ENCODE data around the gene POLE.

The POLE gene

DNA sequence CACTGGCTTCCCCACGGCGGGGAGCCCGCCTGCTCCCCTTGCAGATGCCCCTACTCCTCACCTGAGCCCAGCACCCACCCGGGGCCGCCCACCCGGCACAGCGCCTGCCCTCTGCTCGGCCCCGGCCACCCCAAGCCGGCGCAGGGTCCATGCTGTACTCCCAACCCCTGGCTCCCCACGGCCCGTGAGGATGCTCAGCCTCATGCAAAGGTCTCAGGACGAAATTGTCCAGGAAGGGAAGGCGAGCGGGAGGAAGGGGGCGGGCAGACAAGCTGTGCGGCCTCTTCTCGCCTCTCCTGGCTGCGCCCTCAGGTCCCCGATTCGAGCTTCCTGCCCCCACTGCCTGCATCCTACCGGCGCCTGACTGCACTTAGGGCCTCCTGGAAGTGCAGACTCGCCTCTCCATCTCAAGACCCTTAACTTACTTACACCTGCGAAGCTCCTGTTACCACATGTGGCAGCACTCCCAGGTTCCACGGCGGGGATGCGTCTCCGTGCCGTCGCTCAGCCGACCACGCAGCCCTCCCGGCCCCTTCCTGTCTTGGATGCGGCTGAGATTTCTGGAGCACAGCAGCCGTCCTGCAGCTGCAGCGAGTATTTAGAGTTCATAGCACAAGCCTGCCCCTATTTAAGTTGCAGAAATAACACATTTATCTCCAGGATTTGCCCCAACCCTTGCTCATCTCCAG is 94.7 kb downstream of the POLE start:
- DNase-seq = no peak

DNA sequence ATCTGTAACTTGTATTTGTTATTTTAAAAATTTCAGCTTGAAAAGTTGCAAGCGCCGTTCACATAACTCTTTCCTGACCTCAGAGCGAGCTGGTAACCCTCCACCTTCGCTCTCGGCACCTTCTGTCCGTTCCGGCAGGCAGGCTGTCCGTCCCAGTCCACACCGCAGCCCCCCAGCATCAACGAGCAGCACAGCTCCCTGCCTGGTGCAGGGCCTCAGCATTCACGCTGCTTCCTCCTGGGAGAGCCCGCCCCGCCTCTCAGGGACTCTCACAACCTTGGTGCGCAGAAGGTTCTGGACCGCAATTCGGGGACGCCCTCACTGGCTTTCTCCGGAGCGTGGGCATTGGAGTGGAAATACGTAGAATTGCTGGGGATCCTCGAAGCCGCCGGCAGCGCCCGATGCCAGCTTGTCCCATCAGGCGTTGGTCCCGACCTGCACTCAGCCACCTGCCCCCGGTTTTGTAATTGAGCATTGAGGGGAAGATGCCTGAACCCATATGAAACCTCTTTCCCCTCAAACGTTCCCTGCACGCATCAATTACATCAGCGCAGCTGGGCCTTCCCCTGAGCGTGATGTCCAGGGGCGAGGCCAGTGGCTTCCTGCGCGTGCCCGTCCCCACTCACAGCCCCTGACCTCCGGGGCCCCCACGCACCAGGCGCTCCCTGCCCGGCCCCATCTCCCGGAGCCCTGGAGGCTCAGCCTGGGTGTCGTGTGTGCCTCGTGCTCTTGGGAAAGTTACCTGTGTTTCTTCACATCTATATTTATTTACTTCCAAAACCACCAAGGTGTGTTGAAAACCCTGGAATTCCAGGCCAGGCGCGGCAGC is 95.8 kb downstream of the POLE start:
- DNase-seq = no peak

DNA sequence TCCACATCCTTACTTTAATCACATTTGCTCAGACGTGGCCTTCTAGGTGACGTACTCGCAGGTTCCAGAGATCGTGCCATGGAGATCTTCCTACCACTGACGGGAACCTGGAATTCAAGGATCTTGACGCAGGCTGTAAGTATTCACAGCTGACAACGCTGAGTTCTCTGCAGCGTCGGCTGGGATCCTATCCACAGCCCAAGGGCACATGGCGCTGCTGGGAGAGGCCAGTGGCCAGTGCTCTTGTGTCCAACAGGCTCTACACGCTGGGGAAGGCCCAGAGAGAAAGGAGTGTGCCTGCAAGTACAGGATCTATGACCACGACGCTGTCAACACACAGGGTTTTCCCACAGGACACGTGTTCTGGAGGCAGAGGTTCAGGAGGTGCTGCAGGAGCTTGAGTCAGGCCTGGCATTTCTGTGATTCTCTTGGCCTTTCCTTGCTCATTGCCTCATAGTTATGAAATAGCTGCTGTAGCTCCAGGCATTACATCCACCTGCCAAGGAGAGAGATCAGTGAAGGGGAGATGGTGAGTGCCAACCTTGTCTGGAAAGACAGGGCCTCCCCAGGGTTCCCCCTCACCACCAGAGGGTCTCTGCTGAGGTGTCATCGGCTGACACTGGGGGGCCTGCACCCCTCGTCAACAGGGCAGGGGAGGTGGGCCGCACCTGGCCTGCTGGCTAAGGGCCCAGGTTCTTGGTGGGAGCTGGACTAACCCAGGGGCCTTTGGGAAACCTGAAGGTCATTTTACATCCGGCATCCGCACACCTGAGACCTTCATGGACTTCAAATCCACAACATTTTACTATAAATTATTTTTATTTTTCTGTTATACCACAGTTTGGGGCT is 98.1 kb downstream of the POLE start:
- no peak for DNase-seq

DNA sequence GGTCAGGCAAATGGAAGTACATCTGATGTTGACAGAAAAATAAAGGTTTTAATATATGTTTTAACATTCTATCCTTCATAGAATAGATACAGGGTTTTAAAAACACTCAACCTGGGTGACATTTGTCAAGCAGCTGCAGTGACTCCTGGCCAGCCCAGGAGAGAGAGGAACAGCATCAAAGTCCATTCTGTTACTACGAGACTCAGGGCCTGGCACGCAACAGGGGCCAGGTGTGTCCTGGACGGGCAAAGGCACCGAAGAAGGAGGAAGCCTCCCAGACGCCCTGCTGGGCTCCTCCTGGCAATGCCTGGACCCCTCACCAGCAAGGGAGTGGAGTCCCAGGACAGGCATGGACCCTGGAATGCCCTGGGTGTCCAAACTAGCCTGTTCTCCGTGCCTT is 98.8 kb downstream of the POLE start:
- DNase-seq = no peak

DNA sequence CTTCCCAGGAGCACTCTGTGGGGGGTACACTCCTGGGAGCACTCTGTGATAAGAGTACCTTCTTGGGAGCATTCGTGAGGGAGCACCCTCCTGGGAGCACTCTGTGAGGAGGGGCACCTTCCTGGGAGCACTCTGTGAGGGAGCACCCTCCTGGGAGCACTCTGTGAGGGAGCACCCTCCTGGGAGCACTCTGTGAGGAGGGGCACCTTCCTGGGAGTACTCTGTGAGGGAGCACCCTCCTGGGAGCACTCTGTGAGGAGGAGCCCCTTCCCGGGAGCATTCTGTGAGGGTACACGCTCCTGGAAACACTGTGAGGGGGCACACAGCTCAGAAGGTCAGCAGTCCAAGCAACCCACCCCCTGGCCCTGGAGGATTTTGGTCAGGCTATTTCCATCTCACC is 99.4 kb downstream of the POLE start:
- no peak for DNase-seq

DNA sequence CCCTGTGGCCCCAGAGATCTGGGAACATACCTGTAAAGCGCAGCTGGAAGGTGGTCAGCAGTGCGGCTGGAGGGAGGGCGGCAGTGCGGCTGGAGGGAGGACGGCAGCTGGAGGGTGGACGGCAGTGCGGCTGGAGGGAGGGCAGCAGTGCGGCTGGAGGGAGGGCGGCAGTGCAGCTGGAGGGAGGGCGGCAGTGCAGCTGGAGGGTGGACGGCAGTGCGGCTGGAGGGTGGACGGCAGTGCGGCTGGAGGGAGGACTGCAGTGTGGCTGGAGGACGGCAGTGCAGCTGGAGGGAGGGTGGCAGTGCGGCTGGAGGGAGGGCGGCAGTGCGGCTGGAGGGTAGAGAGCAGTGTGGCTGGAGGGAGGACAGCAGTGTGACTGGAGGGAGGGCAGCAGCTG is 100.2 kb downstream of the POLE start:
- DNase-seq = no peak

DNA sequence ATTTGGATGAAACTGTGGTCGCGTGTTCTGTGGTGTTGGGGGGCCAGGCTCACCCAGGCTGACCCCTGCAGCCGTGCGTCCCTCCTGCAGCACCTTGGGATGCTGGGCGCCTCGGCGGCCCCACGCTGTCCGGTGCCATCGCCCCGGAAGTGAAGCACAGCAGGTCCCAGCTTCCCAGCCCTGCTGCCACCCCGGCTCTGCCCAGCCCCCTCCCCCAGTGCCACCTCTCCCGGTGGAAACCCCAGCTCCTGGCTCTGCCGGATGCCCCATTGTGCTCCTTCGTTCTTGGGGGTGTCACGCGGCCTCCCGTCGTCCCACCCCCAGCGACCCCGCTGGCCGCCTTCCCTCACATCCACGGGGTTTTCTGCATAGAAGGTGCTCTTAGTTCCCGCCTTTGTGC is 102.0 kb downstream of the POLE start:
- DNase-seq = no peak

DNA sequence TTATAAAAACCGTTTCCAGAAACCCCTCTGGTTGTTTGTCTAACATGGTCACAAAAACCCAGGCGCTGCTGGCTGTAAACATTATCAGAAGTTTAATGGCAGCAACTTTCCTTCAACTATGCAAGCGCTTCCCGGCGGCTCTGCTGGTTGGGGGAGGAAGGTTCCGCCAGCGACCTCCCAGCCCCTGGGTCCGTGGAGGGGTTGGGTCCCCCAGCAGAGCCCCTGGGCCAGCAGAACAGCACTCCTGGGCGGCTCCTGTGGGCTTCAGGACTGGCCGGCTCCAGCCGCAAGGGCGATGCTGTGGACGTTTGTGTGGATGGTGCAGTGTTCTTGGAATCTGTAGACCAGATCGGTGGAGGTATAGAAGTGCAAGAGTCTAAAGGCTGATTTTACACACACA is 102.7 kb downstream of the POLE start:
- DNase-seq = no peak

DNA sequence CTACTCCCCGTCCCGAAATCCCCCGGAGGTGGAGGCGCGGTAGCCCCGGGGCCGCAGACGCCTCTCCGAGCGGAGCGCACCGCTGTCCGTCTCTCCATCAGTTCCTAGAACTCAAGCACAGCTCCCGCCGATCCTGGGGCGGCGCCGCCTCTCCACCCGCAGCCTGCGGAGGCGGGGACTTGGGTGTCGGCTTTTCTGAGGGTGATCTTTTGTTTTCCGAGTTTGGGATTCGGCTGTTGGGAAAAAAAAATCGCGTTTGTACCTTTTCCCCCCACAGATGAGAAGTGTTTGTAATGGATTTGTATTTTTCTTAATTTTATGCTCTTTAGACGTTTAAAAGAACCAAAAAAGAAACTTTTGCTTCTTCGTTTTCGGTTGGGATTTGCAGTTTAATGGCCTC is 103.4 kb downstream of the POLE start:
- DNase-seq = no peak

DNA sequence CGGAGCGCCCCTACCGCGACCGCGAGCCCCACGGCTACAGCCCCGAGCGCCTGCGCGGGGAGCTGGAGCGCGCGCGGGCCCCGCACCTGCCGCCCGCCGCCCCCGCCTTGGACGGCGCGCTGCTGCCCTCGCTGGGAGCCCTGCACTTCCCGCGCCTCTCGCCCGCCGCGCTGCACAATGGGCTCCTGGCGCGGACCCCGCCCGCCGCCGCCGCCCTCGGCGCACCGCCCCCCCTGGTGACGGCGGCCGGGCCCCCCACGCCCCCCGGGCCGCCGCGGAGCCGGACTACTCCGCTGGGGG is 103.8 kb downstream of the POLE start:
- no peak for DNase-seq

DNA sequence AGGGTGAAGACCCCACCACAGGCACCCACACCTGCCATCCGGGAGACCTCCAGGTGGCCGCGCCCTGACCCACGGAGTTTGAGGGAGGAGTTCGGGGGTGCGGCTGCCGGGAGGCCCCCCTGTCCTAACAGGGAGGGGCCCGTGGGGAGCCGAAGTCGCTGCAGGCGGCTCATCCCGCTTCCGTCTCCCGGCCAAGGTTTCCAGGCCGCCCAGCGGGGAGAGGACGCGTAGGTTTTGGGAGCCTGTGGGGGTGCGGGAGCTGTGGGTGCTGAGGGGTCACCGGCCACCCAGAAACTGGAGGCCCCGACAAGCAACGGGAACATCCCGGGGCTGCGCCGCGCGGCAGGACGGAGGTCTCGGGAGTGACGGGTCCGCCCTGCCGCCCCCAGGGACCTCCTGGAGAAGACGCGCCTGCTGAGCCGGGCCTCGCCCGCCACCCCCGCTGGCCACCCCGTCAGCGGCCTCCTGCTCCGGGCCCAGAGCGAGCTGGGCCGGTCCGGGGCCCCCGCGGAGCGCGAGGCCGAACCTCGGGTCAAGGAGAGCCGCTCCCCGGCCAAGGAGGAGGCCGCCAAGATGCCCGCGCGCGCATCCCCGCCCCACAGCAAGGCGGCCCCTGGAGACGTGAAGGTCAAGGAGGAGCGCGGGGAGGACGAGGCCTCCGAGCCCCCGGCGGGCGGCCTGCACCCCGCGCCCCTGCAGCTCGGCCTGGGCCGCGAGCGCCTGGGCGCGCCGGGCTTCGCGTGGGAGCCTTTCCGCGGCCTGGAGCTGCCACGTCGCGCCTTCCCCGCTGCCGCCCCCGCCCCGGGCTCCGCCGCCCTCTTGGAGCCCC is 104.3 kb downstream of the POLE start:
- no peak for DNase-seq

DNA sequence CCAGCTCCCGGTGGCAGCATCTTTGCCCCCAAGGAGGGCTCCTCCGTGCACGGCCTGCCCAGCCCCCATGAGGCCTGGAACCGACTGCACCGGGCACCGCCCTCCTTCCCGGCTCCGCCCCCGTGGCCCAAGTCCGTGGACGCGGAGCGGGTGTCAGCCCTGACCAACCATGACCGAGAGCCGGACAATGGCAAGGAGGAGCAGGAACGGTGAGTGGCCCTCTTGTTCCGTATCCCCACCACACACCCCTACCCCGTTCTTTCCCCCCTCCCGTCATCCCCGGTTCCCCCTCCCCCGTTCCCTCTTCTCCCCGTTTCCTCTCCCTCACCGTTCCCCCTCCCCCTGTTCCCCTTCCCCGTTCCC is 105.1 kb downstream of the POLE start:
- DNase-seq = no peak

DNA sequence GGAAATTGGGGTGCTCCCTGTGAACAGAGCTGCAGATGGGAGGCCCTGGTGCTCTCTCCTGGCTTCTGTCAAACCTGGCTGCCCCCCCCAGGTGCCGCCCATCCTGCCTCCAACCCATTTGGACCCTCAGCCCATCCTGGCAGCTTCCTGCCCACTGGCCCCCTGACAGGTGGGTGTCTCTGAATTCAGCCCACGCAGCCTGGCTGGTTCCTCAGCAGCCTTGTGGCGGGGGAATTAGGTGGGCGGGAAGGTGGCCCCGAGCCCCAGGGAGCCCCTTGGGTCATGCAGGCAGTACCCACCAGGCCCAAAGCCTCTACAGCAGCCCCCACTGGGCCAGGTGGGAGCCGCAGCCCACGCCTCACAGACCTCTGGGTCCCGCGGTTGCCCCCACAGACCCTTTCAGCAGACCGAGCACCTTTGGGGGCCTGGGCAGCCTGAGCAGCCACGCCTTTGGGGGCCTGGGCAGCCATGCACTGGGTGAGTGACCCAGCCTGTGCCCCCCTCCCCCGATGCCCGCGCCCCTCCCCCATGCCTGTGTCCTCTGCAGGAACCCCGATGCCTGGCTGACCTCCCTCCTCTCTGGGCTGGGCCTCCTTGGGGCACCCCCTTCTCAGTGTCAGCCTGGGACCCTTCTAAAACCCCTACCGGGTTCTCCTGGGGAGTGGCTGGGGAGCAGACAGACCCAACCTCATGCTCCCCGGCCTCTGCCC is 105.6 kb downstream of the POLE start:
- DNase-seq = no peak

DNA sequence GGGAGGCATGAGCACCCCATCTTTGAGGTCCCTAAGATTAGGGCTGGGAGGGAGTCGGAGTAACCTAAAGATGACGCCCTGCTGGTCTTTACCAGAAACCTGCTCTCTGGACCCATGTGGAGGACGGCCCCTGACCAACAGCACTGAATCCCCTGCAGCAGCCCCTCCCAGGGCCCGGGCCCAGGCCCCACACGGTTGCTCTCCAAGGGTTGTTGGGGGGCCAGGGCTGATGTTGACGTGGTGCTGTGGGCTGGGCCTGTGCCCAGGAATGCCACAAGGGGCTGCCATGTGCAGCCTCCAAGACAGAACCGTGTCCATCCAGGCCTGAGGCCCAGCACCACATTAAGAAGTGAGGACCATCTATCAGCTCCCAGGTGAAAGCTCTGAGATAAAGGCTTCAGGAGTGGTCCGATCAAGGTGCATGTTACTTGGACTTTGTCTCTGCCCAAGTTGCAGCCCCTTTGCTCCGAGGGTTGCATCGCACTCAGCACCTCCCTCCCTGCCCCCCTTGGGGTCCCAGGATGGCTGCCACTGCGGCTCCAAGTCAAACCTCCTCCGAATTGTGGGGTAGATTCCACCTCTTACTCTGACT is 106.3 kb downstream of the POLE start:
- DNase-seq = no peak

DNA sequence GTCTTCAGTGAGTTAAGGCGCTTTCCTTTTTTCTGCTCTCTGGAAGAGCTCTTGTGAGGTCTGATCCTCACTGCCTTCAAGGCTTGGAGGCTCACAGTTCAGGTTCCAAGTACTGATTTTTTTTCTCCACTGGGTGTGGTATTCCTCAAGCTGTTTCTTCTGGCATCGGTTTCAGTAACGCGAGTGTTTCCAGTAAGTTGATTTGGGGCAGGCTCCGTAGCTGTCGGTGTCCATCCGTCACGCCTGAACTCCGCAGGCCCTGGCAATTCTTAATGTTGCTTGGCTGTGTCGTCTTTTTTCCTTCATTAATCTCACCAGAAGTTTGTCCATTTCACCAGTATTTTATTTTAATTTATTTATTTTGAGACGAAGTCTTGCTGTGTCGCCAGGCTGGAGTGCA is 107.4 kb downstream of the POLE start:
- DNase-seq = no peak

DNA sequence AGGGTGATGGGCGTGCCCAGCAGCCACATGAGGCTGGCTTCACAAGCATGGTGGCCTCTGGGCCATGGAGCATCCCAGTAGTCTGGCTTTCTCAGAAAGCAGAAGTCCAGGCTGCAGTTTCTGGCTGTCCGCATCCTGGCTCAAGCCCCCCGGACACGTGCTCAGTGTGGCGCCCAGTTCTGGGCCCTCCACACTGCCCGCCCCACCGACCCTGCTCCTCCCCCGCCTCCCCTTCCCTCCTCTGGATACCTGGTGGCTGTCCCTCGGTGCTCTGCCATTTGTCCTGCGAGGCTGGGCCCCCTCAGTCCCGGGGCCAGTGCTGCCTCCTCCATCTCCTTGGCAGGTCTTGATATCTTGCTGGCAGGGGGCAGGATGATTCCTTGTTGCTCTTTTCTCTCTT is 108.3 kb downstream of the POLE start:
- DNase-seq = no peak

DNA sequence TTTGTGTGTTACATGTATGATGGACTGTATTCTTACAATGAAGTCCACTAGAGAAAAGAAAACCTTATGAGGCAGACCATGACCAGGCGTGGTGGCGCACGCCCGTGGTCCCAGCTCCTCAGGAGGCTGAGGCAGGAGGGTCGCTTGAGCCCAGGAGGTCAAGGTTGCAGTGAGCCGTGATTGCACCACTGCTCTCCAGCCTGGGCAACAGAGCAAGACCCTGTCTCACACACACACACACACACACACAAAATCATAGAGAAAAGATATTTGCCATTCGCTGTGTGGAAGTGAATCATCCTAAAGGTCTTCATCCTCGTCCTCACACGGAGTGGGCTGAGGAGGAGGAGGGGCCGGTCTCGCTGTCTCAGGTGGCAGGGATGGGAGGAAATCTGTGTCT is 109.0 kb downstream of the POLE start:
- no peak for DNase-seq

DNA sequence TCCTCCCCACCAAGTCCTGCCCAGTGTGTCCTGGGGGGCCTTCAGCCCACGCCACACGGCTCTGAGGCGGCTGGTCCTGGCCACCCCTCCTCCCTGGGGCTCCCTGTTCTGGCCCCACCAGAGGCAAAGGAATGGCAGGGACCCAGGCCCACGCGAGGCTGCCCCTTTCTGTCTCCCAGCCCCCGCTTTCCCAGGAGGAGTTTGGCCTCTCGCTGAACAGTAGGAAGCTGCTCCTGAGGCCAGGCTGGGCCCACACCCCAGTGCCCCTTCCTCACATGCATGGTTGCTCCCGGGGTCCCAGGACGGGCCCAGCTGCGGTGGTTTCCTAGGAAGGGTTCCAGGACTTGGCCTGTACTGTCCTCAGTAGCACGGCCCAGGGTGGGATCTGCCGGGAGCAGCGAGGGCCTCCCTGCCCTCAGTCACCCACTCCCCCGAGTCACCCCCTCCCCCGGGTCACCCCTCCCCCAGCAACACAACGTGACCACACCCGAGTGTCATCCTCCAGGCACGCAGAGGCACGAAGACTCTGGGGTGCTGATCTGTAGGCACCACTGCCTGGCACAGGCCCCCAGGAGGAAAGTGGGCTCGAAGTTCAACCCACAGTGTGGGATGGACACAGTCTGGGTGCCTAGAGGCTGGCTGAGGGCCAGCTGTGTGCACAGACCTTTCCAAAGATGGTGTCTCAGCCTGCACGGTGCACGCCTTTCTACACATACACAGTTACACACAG is 109.8 kb downstream of the POLE start:
- no peak for DNase-seq

DNA sequence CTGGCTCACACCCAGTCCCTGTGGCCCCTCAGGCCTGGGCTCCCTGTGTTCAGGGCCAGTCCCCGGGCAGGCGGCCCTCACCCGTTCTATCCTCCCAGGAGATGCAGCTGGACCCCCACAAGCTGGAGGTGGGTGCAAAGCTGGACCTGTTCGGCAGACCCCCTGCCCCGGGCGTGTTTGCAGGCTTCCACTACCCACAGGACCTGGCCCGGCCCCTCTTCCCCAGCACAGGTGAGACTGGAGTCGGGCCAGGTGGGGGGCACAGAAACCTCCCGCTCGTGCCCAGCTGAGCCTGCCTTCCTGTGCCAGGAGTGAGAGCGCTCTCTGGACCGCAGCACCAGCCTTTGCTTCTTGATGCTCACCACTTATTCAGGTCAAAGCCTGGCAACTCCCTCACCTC is 110.4 kb downstream of the POLE start:
- DNase-seq = no peak

DNA sequence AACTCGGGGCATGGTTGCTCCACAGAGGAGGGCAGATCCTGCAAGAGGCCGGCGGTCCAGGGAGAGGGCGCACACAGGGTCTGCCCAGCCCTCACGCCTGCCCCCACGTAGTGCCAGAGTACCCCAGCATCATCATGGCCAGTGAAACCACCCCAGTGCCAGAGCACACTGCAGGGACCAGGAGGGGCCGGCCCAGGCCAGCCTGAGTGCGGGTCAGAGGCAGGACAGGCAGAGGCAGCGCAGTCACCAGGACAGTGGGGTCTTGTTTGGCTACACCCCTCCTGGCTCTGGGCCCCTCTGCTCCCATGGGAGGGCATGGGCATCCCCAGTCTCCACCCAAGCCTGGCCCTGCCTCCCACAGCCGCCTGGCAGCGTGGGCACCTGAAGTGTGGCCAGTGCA is 111.5 kb downstream of the POLE start:
- DNase-seq = no peak

DNA sequence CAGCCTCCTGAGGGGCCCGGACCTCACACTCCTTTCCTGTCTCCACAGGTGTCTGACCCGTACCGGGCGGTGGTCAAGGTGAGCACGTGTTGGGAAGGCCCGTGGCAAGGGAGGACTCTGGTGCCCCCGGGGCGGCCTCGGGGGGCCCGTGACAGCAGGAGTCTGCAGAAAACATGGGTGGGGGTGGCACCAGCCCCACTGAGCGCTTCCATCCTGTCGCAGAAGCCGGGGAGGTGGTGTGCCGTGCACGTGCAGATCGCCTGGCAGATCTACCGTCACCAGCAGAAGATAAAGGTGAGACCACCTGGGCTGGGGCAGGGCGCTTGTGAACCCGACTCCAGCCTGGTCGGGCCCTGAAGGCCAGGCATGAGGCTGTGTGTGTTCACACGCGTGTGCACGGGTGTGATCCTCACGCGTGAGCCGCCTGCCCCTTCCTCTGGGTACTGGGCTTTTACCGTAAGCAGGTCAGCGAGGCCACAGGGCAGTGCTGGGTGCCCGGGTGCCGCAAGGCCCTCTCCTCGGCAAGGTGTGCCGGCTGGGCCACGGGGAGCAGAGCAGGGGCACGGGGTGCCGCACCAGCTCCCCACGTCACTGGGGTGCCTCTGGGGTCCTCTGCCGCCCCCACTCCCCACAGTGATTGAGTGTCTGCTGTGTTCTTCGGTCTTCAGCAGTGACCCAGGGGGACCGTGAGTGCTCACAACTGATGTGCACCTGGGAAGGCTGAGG is 112.7 kb downstream of the POLE start:
- DNase-seq = no peak
